AG09309 (cell line): ENCODE results near the gene SGPL1.

Experiments used
- DNase-seq: peaks from one replicate; pipeline ENCODE4 v3.0.0-alpha.2; 2010; ENCODE audit warnings: low read depth
- H3K4me3 ChIP-seq: 2 replicates; pipeline ENCODE4 v1.5.1; 2011; ENCODE audit warnings: mild to moderate bottlenecking, low read depth, low read length, moderate library complexity; ENCODE audit not compliant: control insufficient read depth
- CTCF ChIP-seq: IDR thresholded peaks from 2 replicates; pipeline ENCODE4 v1.5.1; 2011; ENCODE audit warnings: mild to moderate bottlenecking, low read depth, low read length, inconsistent platforms; ENCODE audit not compliant: insufficient read depth, control insufficient read depth; ENCODE audit errors: missing control alignments

Gene SGPL1

GRCh38 chr10:70913191-70913892, 97.6 kb downstream of the SGPL1 start:
- DNase-seq, result no peak
- no peak for TF ChIP-seq CTCF
- no peak overlapping the region for H3K4me3 ChIP-seq

DNA sequence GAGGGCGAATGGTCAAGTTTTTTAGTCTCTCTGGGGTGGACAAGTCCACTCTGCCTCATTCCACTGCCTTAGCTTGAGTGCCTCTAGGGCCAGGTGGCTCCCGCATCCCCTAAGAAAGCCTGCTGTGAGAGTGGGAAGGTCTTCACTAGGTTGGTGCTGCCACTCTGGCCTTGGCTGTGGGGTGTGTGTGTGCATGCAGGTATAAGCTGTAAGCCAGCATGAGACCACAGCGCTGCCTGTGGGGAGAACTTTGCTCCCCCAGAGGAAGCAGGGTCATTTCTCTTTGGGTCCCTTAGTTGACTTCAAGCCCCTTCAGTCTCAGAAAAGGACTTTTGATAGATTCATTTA, 98.1 kb downstream of the SGPL1 start:
- no peak for TF ChIP-seq CTCF
- DNase-seq, result no peak
- no peak overlapping the region for H3K4me3 ChIP-seq

DNA sequence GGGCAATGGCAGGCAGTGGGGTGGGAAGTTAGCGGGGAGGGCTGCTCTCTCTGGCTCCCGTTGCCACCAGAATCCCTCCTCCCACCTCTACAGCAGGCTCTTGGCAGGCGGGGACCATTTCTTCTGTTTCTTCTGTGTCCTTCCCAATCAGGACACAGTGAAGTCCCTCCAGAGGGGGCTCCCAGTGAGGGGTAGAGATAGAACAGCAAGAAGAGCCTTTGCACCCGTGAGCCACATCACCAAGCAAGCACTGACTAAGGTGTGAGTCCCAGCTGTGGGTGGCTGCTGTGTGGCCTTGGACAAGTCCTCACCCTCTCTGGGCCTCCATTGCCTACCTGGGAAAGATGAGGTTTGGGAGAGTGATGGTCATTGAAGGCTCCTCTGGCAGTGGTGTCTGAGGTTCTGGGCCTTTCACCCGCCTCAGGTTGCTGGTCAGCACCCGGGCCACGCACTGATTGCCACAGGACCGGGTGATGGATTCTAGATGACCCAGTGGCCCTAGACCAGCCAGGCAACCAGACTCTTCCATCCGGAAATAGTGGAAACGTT, 98.6 kb downstream of the SGPL1 start:
- no peak overlapping the region for H3K4me3 ChIP-seq
- DNase-seq, result no peak
- no peak for TF ChIP-seq CTCF

DNA sequence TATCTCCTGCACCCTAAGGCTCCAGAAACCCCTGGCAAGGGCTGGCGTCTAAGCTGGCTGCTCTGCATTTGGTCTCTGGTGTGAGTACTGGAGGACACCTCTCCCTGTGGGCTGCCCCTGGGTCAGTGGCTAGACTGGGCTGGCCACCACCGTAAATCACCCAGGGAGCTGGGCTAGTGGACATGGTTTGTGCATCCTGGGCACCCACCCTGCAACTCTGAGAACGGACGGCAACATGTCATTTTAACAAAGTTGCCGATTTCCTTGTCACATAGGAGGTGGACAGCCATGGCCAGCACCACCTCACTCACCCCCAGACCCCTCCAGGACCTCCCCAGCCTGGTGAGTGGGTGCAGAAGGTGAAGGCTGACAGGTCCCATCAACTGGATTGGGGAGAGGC, 99.5 kb downstream of the SGPL1 start:
- TF ChIP-seq CTCF, result no peak
- no peak for DNase-seq
- H3K4me3 ChIP-seq, result no peak overlapping the region

DNA sequence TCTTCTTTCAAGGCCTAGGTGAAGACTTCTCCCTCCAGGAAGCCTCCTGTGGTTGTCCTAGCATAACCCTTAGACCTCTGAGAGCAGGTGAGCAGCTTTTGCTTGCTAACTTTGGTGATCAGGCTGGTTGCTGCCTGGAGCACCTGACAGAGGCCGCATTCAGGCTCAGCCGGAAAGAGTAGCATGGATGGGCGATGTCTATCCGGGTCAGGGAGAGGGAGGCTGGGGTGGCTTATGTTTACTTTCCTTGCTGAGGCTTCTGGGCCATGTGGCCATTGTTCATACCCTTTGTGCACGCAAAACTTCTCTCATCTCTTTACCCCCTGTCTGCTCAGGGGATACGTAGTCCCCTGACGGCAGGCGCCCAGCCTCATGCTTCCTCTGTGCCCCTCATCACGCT, 100.1 kb downstream of the SGPL1 start:
- no peak for TF ChIP-seq CTCF
- DNase-seq, result no peak
- no peak overlapping the region for H3K4me3 ChIP-seq

GRCh38 chr10:70916241-70916640, 100.5 kb downstream of the SGPL1 start:
- TF ChIP-seq CTCF, result no peak
- H3K4me3 ChIP-seq, result no peak overlapping the region

GRCh38 chr10:70917226-70917625, 101.5 kb downstream of the SGPL1 start:
- DNase-seq, result no peak
- TF ChIP-seq CTCF, result no peak
- no peak overlapping the region for H3K4me3 ChIP-seq

More at GRCh38 chr10:70916241-70916640, 100.5 kb downstream of the SGPL1 start:
- DNase-seq, result no peak
